K562 (cell line): ENCODE measurements around the gene TEDDM1. TPM values are rescaled to one million over a fixed set of nuclear protein-coding genes. Genes with fewer than 3 reads are reported as not detected.

ENCODE experiments used
- ATAC-seq: fragments of 200-7000 bp; cut with Tn5 transposase; 3 replicates; pipeline ENCODE4 v1.9.1; 2020; ENCODE audit warnings: moderate library complexity
- BruUV-seq: library from RNA; stranded (reverse); fragments of 400-500 nt; replicated peaks from 2 replicates; lab custom pipeline; 2021; lab: Mats Ljungman, UMichigan
- CTCF ChIA-PET: fragments of 300-600 bp; formaldehyde crosslinking; extraction: SDS; loops from one replicate; lab custom pipeline; 2021; ENCODE audit warnings: low intra/inter-chr PET ratio; lab: Yijun Ruan, JAX
- POLR2A ChIA-PET: fragments of 300-600, 350-650 bp; sonication (Branson Sonifier 250); formaldehyde crosslinking; extraction: SDS; loops from one replicate; lab custom pipeline; 2021; ENCODE audit warnings: antibody characterized with exemption, inconsistent platforms; lab: Yijun Ruan, JAX
- DNase-seq, 4 experiments: peaks; one replicate each; pipeline versions ENCODE4 v3.0.0 to v3.0.0-alpha.2; 2011 to 2018; ENCODE audit warnings: low spot score in 3 of 4, mixed read lengths in 3 of 4; ENCODE audit errors: extremely low read depth in 1 of 4
- FAIRE-seq: peaks from 2 replicates; lab custom pipeline; 2011; peaks lifted over from hg19 to GRCh38; lab: Jason Lieb, UNC
- H2AFZ ChIP-seq: 2 replicates; pipeline ENCODE4 v1.6.0; 2011; ENCODE audit warnings: low read depth, low read length, control low read depth, inconsistent platforms
- H3K27ac ChIP-seq: fragments of 200-600 bp; 3 replicates; pipeline ENCODE4 v1.8.0; 2011; ENCODE audit warnings: low read depth, mild to moderate bottlenecking, control low read depth, inconsistent platforms, low read length, moderate library complexity, mixed read lengths; ENCODE audit errors: extremely low read depth
- H3K27me3 ChIP-seq, 2 experiments: fragments of 300-600 bp in 1 of 2; 2 replicates in 1 of 2; 3 replicates in 1 of 2; pipeline versions ENCODE4 v1.6.0 to v1.8.0; 2011; ENCODE audit warnings: inconsistent platforms in 2 of 2, low read length in 2 of 2, mild to moderate bottlenecking in 1 of 2, mixed read lengths in 1 of 2, moderate library complexity in 1 of 2; ENCODE audit not compliant: control insufficient read depth in 2 of 2, insufficient read depth in 2 of 2
- H3K36me3 ChIP-seq: fragments of 300-600 bp; 3 replicates; pipeline ENCODE4 v1.8.0; 2011; ENCODE audit warnings: mild to moderate bottlenecking, low read length, inconsistent platforms; ENCODE audit not compliant: control insufficient read depth, insufficient read depth
- H3K4me1 ChIP-seq, 2 experiments: fragments of 200-600 bp in 1 of 2; replicated peaks in 1 of 2; 2 replicates in 1 of 2; 3 replicates in 1 of 2; pipeline versions ENCODE4 v1.5.1 to v1.8.0; 2011; ENCODE audit warnings: inconsistent platforms in 2 of 2, low read length in 2 of 2, mild to moderate bottlenecking in 1 of 2, mixed read lengths in 1 of 2, moderate library complexity in 1 of 2; ENCODE audit not compliant: control insufficient read depth in 2 of 2, insufficient read depth in 2 of 2
- H3K4me2 ChIP-seq: 2 replicates; pipeline ENCODE4 v1.6.1; 2011; ENCODE audit warnings: low read length, control low read depth, inconsistent platforms, mixed read lengths; ENCODE audit not compliant: insufficient read depth
- H3K4me3 ChIP-seq: fragments of 200-600 bp; sonication (generic), shearing (Covaris generic); 2 replicates; pipeline ENCODE4 v1.5.1; 2016; ENCODE audit warnings: control low read depth, inconsistent platforms
- H3K79me2 ChIP-seq: fragments of 200-600 bp; 3 replicates; pipeline ENCODE4 v1.8.0; 2011; ENCODE audit warnings: low read length, inconsistent platforms; ENCODE audit not compliant: control insufficient read depth, insufficient read depth
- H3K9ac ChIP-seq, 2 experiments: 2 replicates each; pipeline versions ENCODE4 v1.6.0 to v1.6.1; 2011; ENCODE audit warnings: low read depth in 2 of 2, low read length in 2 of 2, control low read depth in 1 of 2, inconsistent platforms in 1 of 2, mild to moderate bottlenecking in 1 of 2, mixed read lengths in 1 of 2; ENCODE audit not compliant: insufficient read depth in 1 of 2
- H3K9me1 ChIP-seq: one replicate; pipeline ENCODE4 v1.6.0; 2011; ENCODE audit warnings: inconsistent platforms, mild to moderate bottlenecking, low read length, moderate library complexity; ENCODE audit not compliant: control insufficient read depth, insufficient read depth
- H3K9me3 ChIP-seq: replicated peaks from 2 replicates; pipeline ENCODE4 v1.5.1; 2011; ENCODE audit warnings: low read depth, low read length, inconsistent platforms; ENCODE audit not compliant: control insufficient read depth, insufficient read depth
- H4K20me1 ChIP-seq: replicated peaks from 2 replicates; pipeline ENCODE4 v1.6.1; 2011; ENCODE audit warnings: low read length, inconsistent platforms, mixed read lengths; ENCODE audit not compliant: control insufficient read depth, insufficient read depth
- CTCF ChIP-seq, 3 experiments: IDR thresholded peaks in 2 of 3; conservative IDR thresholded peaks in 1 of 3; 2 replicates each; pipeline ENCODE4 v1.5.1; 2011 to 2012; ENCODE audit warnings: low read length in 3 of 3, mild to moderate bottlenecking in 3 of 3, control low read depth in 2 of 3, improper control_type of control experiment in 1 of 3, inconsistent platforms in 1 of 3, low read depth in 1 of 3, mixed read lengths in 1 of 3, moderate library complexity in 1 of 3; ENCODE audit not compliant: insufficient read depth in 2 of 3
- RAD21 ChIP-seq, 2 experiments: fragments of 250-450 bp in 1 of 2; fragments of 450-650 bp in 1 of 2; sonication (Bioruptor Pico) in 1 of 2; formaldehyde crosslinking in 1 of 2; IDR thresholded peaks in 1 of 2; conservative IDR thresholded peaks in 1 of 2; 2 replicates each; pipeline versions ENCODE4 v1.4.0 to v1.8.0; 2020 to 2022; ENCODE audit warnings: mild to moderate bottlenecking in 2 of 2, moderate library complexity in 1 of 2
- REST ChIP-seq, 2 experiments: fragments of 450-650 bp; formaldehyde crosslinking in 1 of 2; IDR thresholded peaks; 2 replicates each; pipeline versions ENCODE4 v1.4.0 to v1.6.1; 2014 to 2020; ENCODE audit warnings: mild to moderate bottlenecking in 2 of 2, borderline replicate concordance in 1 of 2, low read depth in 1 of 2
- ZNF212 ChIP-seq: fragments of 450-650 bp; formaldehyde crosslinking; IDR thresholded peaks from 2 replicates; pipeline ENCODE4 v1.4.0; 2020; ENCODE audit warnings: mild to moderate bottlenecking
- WGBS: fragments of 100-300 bp; shearing (Covaris generic); methylation state at CpG from one replicate; pipeline ENCODE4 v1.1.6; 2016; ENCODE audit warnings: low coverage, mixed read lengths; ENCODE audit not compliant: insufficient coverage; ENCODE audit errors: missing lambda C conversion rate; 5-methylcytosine and 5-hydroxymethylcytosine counted together
- in situ Hi-C: fragments of 300-500 bp; cut with MboI; formaldehyde crosslinking; loops from 4 replicates; pipeline ENCODE4 v1.15.0; 2018; ENCODE audit warnings: inconsistent platforms, mixed read lengths
- intact Hi-C: fragments of 100-400 bp; cut with micrococcal nuclease; formaldehyde crosslinking; loops from 2 replicates; pipeline ENCODE4 v1.14.2; 2022
- polyA plus RNA-seq, 8 experiments: library from polyadenylated mRNA; depleted of rRNA in 4 of 8; stranded (reverse) in 5 of 8; unstranded in 3 of 8; fragments of >200 nt; fragmentation: Nextera tagmentation in 2 of 8; fragmentation: Illumina TruSeq in 1 of 8; extraction: Ambion mirVana in 2 of 8; extraction: Trizol in 1 of 8; gene quantifications; 2 replicates each; pipeline versions ENCODE4 v1.2.1 to v1.2.3, GENCODE V29; 2011 to 2014; ENCODE audit warnings: inconsistent platforms in 1 of 8, missing spikeins in 1 of 8
- total RNA-seq, 7 experiments: library from RNA; depleted of rRNA in 6 of 7; stranded (reverse); fragments of >200 nt in 6 of 7; fragmentation: Illumina TruSeq in 2 of 7; extraction: Trizol in 2 of 7; gene quantifications; 2 replicates each; pipeline versions ENCODE4 v1.2.1 to v1.2.3, GENCODE V29; 2011 to 2021; ENCODE audit warnings: low replicate concordance in 1 of 7

Gene TEDDM1
- total and polyA plus RNA-seq, 9 of the 15 experiments (the other 6 are each of a cell fraction or from before 2014, with no cell fraction given) = not detected

- POLR2A ChIA-PET = interaction anchor here (0.8 kb wide), 1 partner anchor 342 kb away, joined by 3 read pairs; no protein-coding TSS in a partner anchor
- in situ Hi-C loops = no loop called here
- ATAC-seq = peak; percentile 79
These were observed 44.0 kb upstream of the TEDDM1 start for GRCh38 chr1:182444497-182444896.

More at GRCh38 chr1:182444497-182444896, 44.0 kb upstream of the TEDDM1 start:
- Histone ChIP-seq H3K27me3 (peaks cover 3 to 6% of the 10 kb centered on the region in 2 experiments; a peak in 3 of 5 replicates), H3K4me1 (no peaks in the 10 kb centered on the region; a peak in 1 of 5 replicates), H3K4me3 (no peak overlapping the region), H2AFZ (no peak overlapping the region), H3K36me3 (no peaks in the 10 kb centered on the region), H3K9me3 (no peaks in the 10 kb centered on the region), H3K4me2 (no peak overlapping the region), H3K27ac (no peak overlapping the region), H3K79me2 (no peaks in the 10 kb centered on the region), H3K9ac (no peak overlapping the region), H4K20me1 (0 out of 2 replicates have a peak, but pooled peaks cover 4% of the 10 kb centered on the region), H3K9me1 (no peaks in the 10 kb centered on the region)
- WGBS = 2% methylated on average over 4 of the region's 4 CpGs
- DNase-seq (peak in 2 of 4 experiments; percentile 34 to 37), FAIRE-seq (no peak)
- intact Hi-C loops = loop anchor here (1.0 kb wide), 1 partner anchor 143 kb away; no protein-coding TSS in a partner anchor
- TF ChIP-seq ZNF212 (CRISPR knock-in tag) = no peak
- peak; percentile 49 to 64 (median 50) for TF ChIP-seq CTCF (IDR thresholded peaks at IDR 0.05 in 2 of 3, conservative IDR thresholded peaks at IDR 0.05 in 1 of 3; ENCODE audit: insufficient read depth in 2 of 3, low read depth in 1 of 3, low read length in 3 of 3)
- TF ChIP-seq REST (IDR thresholded peaks at IDR 0.05; ENCODE audit: borderline replicate concordance) = peak; percentile 9; the same call in 1 of the 2 replicates
- TF ChIP-seq REST (CRISPR knock-in tag; IDR thresholded peaks at IDR 0.05; ENCODE audit: low read depth) = no peak
- peak in 1 of 2 experiments; percentile 54; a peak in 2 of 4 replicates for TF ChIP-seq RAD21 (CRISPR knock-in tag; conservative IDR thresholded peaks at IDR 0.05 in 1 of 2, IDR thresholded peaks at IDR 0.05 in 1 of 2)
- CTCF ChIA-PET = no interaction called here
- no TSS peak for BruUV-seq
